IMR-90 (cell line): Measurements from ENCODE around the gene LDLRAD3.

Source experiments
- POLR2A ChIP-seq: IDR thresholded peaks from 2 replicates; pipeline ENCODE4 v1.6.1; 2012; ENCODE audit warnings: mild to moderate bottlenecking, low read depth, low read length
- TF ChIP-seq, protein P1 (sequence below): conservative IDR thresholded peaks from 2 replicates; pipeline ENCODE4 v1.5.1; 2012; ENCODE audit warnings: mild to moderate bottlenecking, low read depth, low read length, improper control_type of control experiment
- TF ChIP-seq, protein P2 (sequence below): fragments of 150-350 bp; IDR thresholded peaks from 2 replicates; pipeline ENCODE4 v1.6.1; 2016; ENCODE audit warnings: low read depth, mild to moderate bottlenecking, low read length, moderate library complexity, borderline replicate concordance

DNA sequence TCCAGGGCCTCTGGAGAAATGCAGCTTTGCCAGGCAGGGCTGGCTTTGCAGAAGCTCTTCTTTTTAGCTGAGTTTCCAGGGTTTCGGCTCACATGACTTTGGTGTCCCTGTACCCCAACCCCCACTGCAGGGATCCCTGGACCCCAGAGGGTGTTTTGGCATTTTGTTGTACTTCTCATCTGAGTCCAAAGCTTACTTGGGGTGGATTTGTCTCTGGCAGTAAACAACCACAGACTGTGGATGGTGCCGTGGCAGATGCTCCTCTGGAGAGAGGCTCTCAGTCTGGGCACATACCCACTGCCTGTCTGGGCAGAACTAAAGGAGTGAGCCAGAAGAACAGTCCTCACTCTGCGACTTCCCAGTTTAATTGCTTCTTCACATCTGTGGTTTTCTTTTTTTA, 295.8 kb downstream of the LDLRAD3 start:
- TF ChIP-seq, protein P1, sequence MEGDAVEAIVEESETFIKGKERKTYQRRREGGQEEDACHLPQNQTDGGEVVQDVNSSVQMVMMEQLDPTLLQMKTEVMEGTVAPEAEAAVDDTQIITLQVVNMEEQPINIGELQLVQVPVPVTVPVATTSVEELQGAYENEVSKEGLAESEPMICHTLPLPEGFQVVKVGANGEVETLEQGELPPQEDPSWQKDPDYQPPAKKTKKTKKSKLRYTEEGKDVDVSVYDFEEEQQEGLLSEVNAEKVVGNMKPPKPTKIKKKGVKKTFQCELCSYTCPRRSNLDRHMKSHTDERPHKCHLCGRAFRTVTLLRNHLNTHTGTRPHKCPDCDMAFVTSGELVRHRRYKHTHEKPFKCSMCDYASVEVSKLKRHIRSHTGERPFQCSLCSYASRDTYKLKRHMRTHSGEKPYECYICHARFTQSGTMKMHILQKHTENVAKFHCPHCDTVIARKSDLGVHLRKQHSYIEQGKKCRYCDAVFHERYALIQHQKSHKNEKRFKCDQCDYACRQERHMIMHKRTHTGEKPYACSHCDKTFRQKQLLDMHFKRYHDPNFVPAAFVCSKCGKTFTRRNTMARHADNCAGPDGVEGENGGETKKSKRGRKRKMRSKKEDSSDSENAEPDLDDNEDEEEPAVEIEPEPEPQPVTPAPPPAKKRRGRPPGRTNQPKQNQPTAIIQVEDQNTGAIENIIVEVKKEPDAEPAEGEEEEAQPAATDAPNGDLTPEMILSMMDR, result no peak
- no peak for TF ChIP-seq POLR2A
- TF ChIP-seq, protein P2, sequence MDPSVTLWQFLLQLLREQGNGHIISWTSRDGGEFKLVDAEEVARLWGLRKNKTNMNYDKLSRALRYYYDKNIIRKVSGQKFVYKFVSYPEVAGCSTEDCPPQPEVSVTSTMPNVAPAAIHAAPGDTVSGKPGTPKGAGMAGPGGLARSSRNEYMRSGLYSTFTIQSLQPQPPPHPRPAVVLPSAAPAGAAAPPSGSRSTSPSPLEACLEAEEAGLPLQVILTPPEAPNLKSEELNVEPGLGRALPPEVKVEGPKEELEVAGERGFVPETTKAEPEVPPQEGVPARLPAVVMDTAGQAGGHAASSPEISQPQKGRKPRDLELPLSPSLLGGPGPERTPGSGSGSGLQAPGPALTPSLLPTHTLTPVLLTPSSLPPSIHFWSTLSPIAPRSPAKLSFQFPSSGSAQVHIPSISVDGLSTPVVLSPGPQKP, result no peak
